ENCODE measurements around the gene UBE2C.

GRCh38 chr20:45771182-45771759 is 41.2 kb upstream of the UBE2C start:
- TF ChIP-seq CTCF (IDR thresholded peaks at IDR 0.05): peak; percentile 72 to 98 (median 94)
- TF ChIP-seq POLR2A (IDR thresholded peaks at IDR 0.05): no peak

All from thyroid gland (tissue), 4 donors.